PC-9 (cell line): ENCODE measurements around the gene VAV2.

ENCODE experiments used
- CTCF ChIP-seq: fragments of 200-600 bp; sonication (generic); conservative IDR thresholded peaks from 2 replicates; pipeline ENCODE4 v1.6.1; 2017; ENCODE audit warnings: mixed run types, antibody characterized with exemption, mild to moderate bottlenecking, moderate library complexity
- EZH2 ChIP-seq: fragments of 200-600 bp; sonication (generic); IDR thresholded peaks from 2 replicates; pipeline ENCODE4 v1.8.0; 2017; ENCODE audit warnings: antibody characterized with exemption, low read depth

GRCh38 chr9:133849110-133849670 lies 142.9 kb downstream of the VAV2 start:
- TF ChIP-seq CTCF (no peak), EZH2 (no peak)
